Neuronal stem cell (in vitro differentiated cells): Measurements from ENCODE around the gene RPP30. TPM values are rescaled to one million over a fixed set of nuclear protein-coding genes. Genes with fewer than 3 reads are reported as not detected.

Source experiments
- small RNA-seq: library from polyadenylated mRNA; stranded (forward); fragments of <200 nt; extraction: miRNeasy Mini kit (QIAGEN cat#:217004); gene quantifications from one replicate; pipeline ENCODE3, GENCODE V24; 2013; ENCODE audit not compliant: insufficient read depth

The RPP30 gene

Small RNA genes within 50 kb of the gene (small RNA-seq; reads per million reads assigned to genes)
- gene RF00019 (not detected), gene RNU6-740P (not detected)
